Fibroblast of lung (primary cell): ENCODE measurements around the gene SPTBN1. TPM values are rescaled to one million over a fixed set of nuclear protein-coding genes. Genes with fewer than 3 reads are reported as not detected.

ENCODE experiments used
- DNase-seq, 2 donors: peaks; one replicate each; pipeline versions ENCODE4 v3.0.0 to v3.0.0-alpha.2; 2010; ENCODE audit warnings: low read depth in 2 of 2
- H2AFZ ChIP-seq: 2 replicates; pipeline ENCODE4 v1.5.1; 2012; ENCODE audit warnings: low read length, control low read depth, inconsistent platforms
- H3K27ac ChIP-seq: 2 replicates; pipeline ENCODE4 v1.5.1; 2011; ENCODE audit warnings: low read length, control low read depth; ENCODE audit not compliant: insufficient read depth
- H3K27me3 ChIP-seq: 2 replicates; pipeline ENCODE4 v1.5.1; 2011; ENCODE audit warnings: mild to moderate bottlenecking, low read length; ENCODE audit not compliant: control insufficient read depth, insufficient read depth
- H3K36me3 ChIP-seq: 2 replicates; pipeline ENCODE4 v1.5.1; 2011; ENCODE audit warnings: low read length; ENCODE audit not compliant: control insufficient read depth, insufficient read depth
- H3K4me1 ChIP-seq: 2 replicates; pipeline ENCODE4 v1.5.1; 2011; ENCODE audit warnings: low read length; ENCODE audit not compliant: control insufficient read depth, insufficient read depth; ENCODE audit errors: extremely low read depth
- H3K4me2 ChIP-seq: 2 replicates; pipeline ENCODE4 v1.5.1; 2011; ENCODE audit warnings: low read length, control low read depth; ENCODE audit not compliant: insufficient read depth; ENCODE audit errors: extremely low read depth
- H3K4me3 ChIP-seq, 4 experiments: fragments of 200-600 bp in 1 of 4; sonication (generic) in 1 of 4; replicated peaks in 1 of 4; 2 replicates each; pipeline ENCODE4 v1.5.1; 2011 to 2016; ENCODE audit warnings: low read length in 4 of 4, low read depth in 3 of 4, mild to moderate bottlenecking in 3 of 4, control low read depth in 2 of 4, inconsistent platforms in 1 of 4, mixed read lengths in 1 of 4; ENCODE audit not compliant: insufficient read depth in 1 of 4; ENCODE audit errors: control extremely low read depth in 1 of 4
- H3K79me2 ChIP-seq: 2 replicates; pipeline ENCODE4 v1.5.1; 2012; ENCODE audit warnings: mild to moderate bottlenecking, low read length, inconsistent platforms; ENCODE audit not compliant: control insufficient read depth, insufficient read depth
- H3K9ac ChIP-seq: 2 replicates; pipeline ENCODE4 v1.5.1; 2011; ENCODE audit warnings: mild to moderate bottlenecking, low read length, control low read depth; ENCODE audit not compliant: insufficient read depth
- H3K9me3 ChIP-seq: 2 replicates; pipeline ENCODE4 v1.5.1; 2012; ENCODE audit warnings: low read depth, low read length; ENCODE audit not compliant: control insufficient read depth, insufficient read depth
- H4K20me1 ChIP-seq: 2 replicates; pipeline ENCODE4 v1.5.1; 2011; ENCODE audit warnings: low read length; ENCODE audit not compliant: control insufficient read depth, insufficient read depth; ENCODE audit errors: extremely low read depth
- CTCF ChIP-seq, 2 donors: IDR thresholded peaks in 1 of 2; conservative IDR thresholded peaks in 1 of 2; 1 replicate in 1 of 2; 2 replicates in 1 of 2; pipeline ENCODE4 v1.5.1; 2011 to 2012; ENCODE audit warnings: low read length in 2 of 2, control low read depth in 1 of 2, inconsistent platforms in 1 of 2, low read depth in 1 of 2, mild to moderate bottlenecking in 1 of 2
- EZH2 ChIP-seq: IDR thresholded peaks from 2 replicates; pipeline ENCODE4 v1.5.1; 2012; ENCODE audit warnings: low read length, control low read depth, mild to moderate bottlenecking; ENCODE audit errors: missing control alignments
- polyA plus RNA-seq, 2 donors: library from polyadenylated mRNA; depleted of rRNA in 1 of 2; stranded (reverse) in 1 of 2; unstranded in 1 of 2; fragments of >200 nt; gene quantifications; 2 replicates each; pipeline ENCODE4 v1.2.1, GENCODE V29; 2011 to 2012; ENCODE audit warnings: missing spikeins in 1 of 2
- total RNA-seq: library from RNA; depleted of rRNA; stranded (reverse); fragments of >200 nt; gene quantifications from 2 replicates; pipeline ENCODE4 v1.2.1, GENCODE V29; 2014

SPTBN1 gene
- total and polyA plus RNA-seq, 2 donors (not counting 1 experiment from before 2014, with no cell fraction given), result 123 to 325 TPM

- TF ChIP-seq CTCF (conservative IDR thresholded peaks at IDR 0.05 in 1 of 2, IDR thresholded peaks at IDR 0.05 in 1 of 2; ENCODE audit: low read depth in 1 of 2, low read length in 2 of 2), result no peak
- no peak for TF ChIP-seq EZH2
- peak; percentile 49 to 72 for DNase-seq
- peak overlapping the region; percentile 58 for H3K27ac ChIP-seq
- H3K4me1 ChIP-seq, result peaks cover 35% of the 10 kb centered on the region
- H3K4me2 ChIP-seq, result peak overlapping the region; percentile 83
- peak overlapping the region; percentile 25 for H3K9ac ChIP-seq
- no peak overlapping the region for H2AFZ ChIP-seq
- H3K27me3 ChIP-seq, result no peaks in the 10 kb centered on the region
- peaks cover 18% of the 10 kb centered on the region for H3K36me3 ChIP-seq
- H4K20me1 ChIP-seq, result no peaks in the 10 kb centered on the region
- H3K4me3 ChIP-seq, result peak overlapping the region in 3 of 4 experiments; percentile 8 to 24 (median 9)
- H3K9me3 ChIP-seq, result no peaks in the 10 kb centered on the region
- peaks cover 25% of the 10 kb centered on the region for H3K79me2 ChIP-seq
Measured at GRCh38 chr2:54634564-54635511, 178.7 kb downstream of the SPTBN1 start.

- Histone ChIP-seq H3K4me2 (peak overlapping the region; percentile 83), H3K79me2 (peaks cover 24% of the 10 kb centered on the region), H3K27me3 (no peaks in the 10 kb centered on the region), H3K9ac (no peak overlapping the region), H3K4me3 (peak overlapping the region in 2 of 4 experiments; percentile 8 to 24), H4K20me1 (no peaks in the 10 kb centered on the region), H3K4me1 (peaks cover 35% of the 10 kb centered on the region), H3K27ac (peak overlapping the region; percentile 58), H3K36me3 (peaks cover 14% of the 10 kb centered on the region), H3K9me3 (no peaks in the 10 kb centered on the region), H2AFZ (no peak overlapping the region)
- peak in 1 of 2 donors; percentile 72 for DNase-seq
- TF ChIP-seq EZH2 (no peak), CTCF (conservative IDR thresholded peaks at IDR 0.05 in 1 of 2, IDR thresholded peaks at IDR 0.05 in 1 of 2; ENCODE audit: low read depth in 1 of 2, low read length in 2 of 2) (no peak)
Measured at GRCh38 chr2:54635554-54636152, 179.5 kb downstream of the SPTBN1 start.

GRCh38 chr2:54636415-54637139, 180.4 kb downstream of the SPTBN1 start:
- Histone ChIP-seq H2AFZ (no peak overlapping the region), H3K4me2 (no peak overlapping the region), H3K4me3 (no peak overlapping the region), H3K27me3 (no peaks in the 10 kb centered on the region), H3K27ac (no peak overlapping the region), H3K79me2 (peaks cover 16% of the 10 kb centered on the region), H3K9me3 (no peaks in the 10 kb centered on the region), H3K36me3 (peaks cover 6% of the 10 kb centered on the region), H3K9ac (no peak overlapping the region), H3K4me1 (peaks cover 27% of the 10 kb centered on the region), H4K20me1 (no peaks in the 10 kb centered on the region)
- TF ChIP-seq EZH2 (no peak), CTCF (conservative IDR thresholded peaks at IDR 0.05 in 1 of 2, IDR thresholded peaks at IDR 0.05 in 1 of 2; ENCODE audit: low read depth in 1 of 2, low read length in 2 of 2) (no peak)
- DNase-seq, result no peak
